CD4-positive, alpha-beta T cell treated with Interleukin-6 at 100 ng/mL for 8 hours (primary cell): ENCODE measurements around the gene DPYD.

Source experiments
- DNase-seq: peaks from one replicate; pipeline ENCODE4 v3.0.0-alpha.2; 2020; ENCODE audit warnings: mixed read lengths, low spot score

DPYD gene

GRCh38 chr1:97433094-97433823 lies 487.6 kb downstream of the DPYD start:
- DNase-seq, result no peak

GRCh38 chr1:97427371-97427770 lies 493.5 kb downstream of the DPYD start:
- DNase-seq, result no peak

GRCh38 chr1:97424209-97424608 lies 496.6 kb downstream of the DPYD start:
- no peak for DNase-seq

- DNase-seq, result no peak
Observed at GRCh38 chr1:97423403-97423802, 497.4 kb downstream of the DPYD start.

- no peak for DNase-seq
Observed at GRCh38 chr1:97417661-97418060, 503.2 kb downstream of the DPYD start.

GRCh38 chr1:97414682-97415312 lies 506.0 kb downstream of the DPYD start:
- no peak for DNase-seq

GRCh38 chr1:97412737-97413136 lies 508.1 kb downstream of the DPYD start:
- no peak for DNase-seq

- DNase-seq, result no peak
Observed at GRCh38 chr1:97412166-97412565, 508.7 kb downstream of the DPYD start.

GRCh38 chr1:97396463-97396862 lies 524.4 kb downstream of the DPYD start:
- DNase-seq, result no peak

GRCh38 chr1:97392701-97393100 lies 528.1 kb downstream of the DPYD start:
- no peak for DNase-seq

GRCh38 chr1:97385536-97386277 lies 535.1 kb downstream of the DPYD start:
- DNase-seq, result no peak

- DNase-seq, result no peak
Observed at GRCh38 chr1:97384294-97384968, 536.4 kb downstream of the DPYD start.

- no peak for DNase-seq
Observed at GRCh38 chr1:97383797-97384196, 537.0 kb downstream of the DPYD start.

GRCh38 chr1:97382206-97382605 lies 538.6 kb downstream of the DPYD start:
- DNase-seq, result no peak

GRCh38 chr1:97379387-97380075 lies 541.3 kb downstream of the DPYD start:
- DNase-seq, result no peak

- DNase-seq, result no peak
Observed at GRCh38 chr1:97378596-97378995, 542.2 kb downstream of the DPYD start.

- DNase-seq, result no peak
Observed at GRCh38 chr1:97377432-97378034, 543.3 kb downstream of the DPYD start.

- no peak for DNase-seq
Observed at GRCh38 chr1:97373000-97373399, 547.8 kb downstream of the DPYD start.

- no peak for DNase-seq
Observed at GRCh38 chr1:97372531-97372930, 548.3 kb downstream of the DPYD start.

GRCh38 chr1:97368296-97368695 lies 552.5 kb downstream of the DPYD start:
- no peak for DNase-seq

- no peak for DNase-seq
Observed at GRCh38 chr1:97366984-97367383, 553.9 kb downstream of the DPYD start.

GRCh38 chr1:97365026-97365425 lies 555.8 kb downstream of the DPYD start:
- no peak for DNase-seq
